HG03025 (cell line): Measurements from ENCODE around the gene LUM.

Source experiments
- ATAC-seq: cut with Tn5 transposase; IDR thresholded peaks from one replicate; pipeline ENCODE4 v1.9.1; 2021; ENCODE audit warnings: mild to moderate bottlenecking, moderate library complexity; ENCODE audit not compliant: unreplicated experiment, low FRiP score

The LUM gene

GRCh38 chr12:91077228-91077954, 33.9 kb downstream of the LUM start:
- no peak for ATAC-seq

- no peak for ATAC-seq
These were observed 36.4 kb downstream of the LUM start for GRCh38 chr12:91074851-91075250.

GRCh38 chr12:91074154-91074709, 37.1 kb downstream of the LUM start:
- ATAC-seq: no peak

- no peak for ATAC-seq
These were observed 37.9 kb downstream of the LUM start for GRCh38 chr12:91073426-91073825.

GRCh38 chr12:91072931-91073330, 38.4 kb downstream of the LUM start:
- no peak for ATAC-seq

- no peak for ATAC-seq
These were observed 40.4 kb downstream of the LUM start for GRCh38 chr12:91070936-91071335.

- no peak for ATAC-seq
These were observed 45.9 kb downstream of the LUM start for GRCh38 chr12:91065396-91065795.

GRCh38 chr12:91064640-91065039, 46.7 kb downstream of the LUM start:
- no peak for ATAC-seq

- no peak for ATAC-seq
These were observed 50.2 kb downstream of the LUM start for GRCh38 chr12:91061091-91061490.

- ATAC-seq: no peak
These were observed 52.1 kb downstream of the LUM start for GRCh38 chr12:91059211-91059610.

- ATAC-seq: no peak
These were observed 52.5 kb downstream of the LUM start for GRCh38 chr12:91058786-91059185.

- no peak for ATAC-seq
These were observed 53.7 kb downstream of the LUM start, which contains the start of gene KERA for GRCh38 chr12:91057368-91058165. Gene KERA, minus strand, starts transcription at chr12:91058024. Its CDS starts 1,743 bp downstream, at chr12:91056281.

GRCh38 chr12:91056488-91056887, 54.8 kb downstream of the LUM start:
- no peak for ATAC-seq

- ATAC-seq: no peak
These were observed 55.3 kb downstream of the LUM start for GRCh38 chr12:91055976-91056375.

- no peak for ATAC-seq
These were observed 57.2 kb downstream of the LUM start for GRCh38 chr12:91053951-91054715.
